ENCODE data around the gene C2CD3.
"Not testable (repeated sequence)": the region's sequence is repeated elsewhere in the genome, so short reads cannot be mapped to it uniquely, and the experiment has no call there.

Gene C2CD3

GRCh38 chr11:74123008-74123448 is 47.8 kb downstream of the C2CD3 start:
- Histone ChIP-seq H3K27me3 (ENCODE audit: control insufficient read depth, insufficient read depth, low read length, poor library complexity, severe bottlenecking) (no peaks in the 10 kb centered on the region), H3K27ac (ENCODE audit: insufficient read depth, low read depth, low read length, poor library complexity, severe bottlenecking) (no peak overlapping the region), H3K4me1 (ENCODE audit: control insufficient read depth, insufficient read depth, low read length) (no peaks in the 10 kb centered on the region), H3K9me3 (ENCODE audit: control insufficient read depth, low read length) (no peaks in the 10 kb centered on the region), H3K4me3 (ENCODE audit: insufficient read depth, low read depth, low read length) (no peak overlapping the region), H3K36me3 (ENCODE audit: control insufficient read depth, insufficient read depth, low read length) (no peaks in the 10 kb centered on the region)

GRCh38 chr11:74121804-74122203 is 49.0 kb downstream of the C2CD3 start:
- Histone ChIP-seq H3K4me1 (ENCODE audit: control insufficient read depth, insufficient read depth, low read length) (no peaks in the 10 kb centered on the region), H3K9me3 (ENCODE audit: control insufficient read depth, low read length) (no peaks in the 10 kb centered on the region), H3K27me3 (ENCODE audit: control insufficient read depth, insufficient read depth, low read length, poor library complexity, severe bottlenecking) (no peaks in the 10 kb centered on the region), H3K27ac (ENCODE audit: insufficient read depth, low read depth, low read length, poor library complexity, severe bottlenecking) (no peak overlapping the region), H3K36me3 (ENCODE audit: control insufficient read depth, insufficient read depth, low read length) (peaks cover 4% of the 10 kb centered on the region), H3K4me3 (ENCODE audit: insufficient read depth, low read depth, low read length) (no peak overlapping the region)
- WGBS, 2 experiments, result 93 to 94% methylated on average over 5 of the region's 5 CpGs

- WGBS, 2 experiments, result 91 to 98% methylated on average over 5 of the region's 5 CpGs
Observed at GRCh38 chr11:74120260-74121035, 50.4 kb downstream of the C2CD3 start.

GRCh38 chr11:74116719-74117118 is 54.1 kb downstream of the C2CD3 start:
- H3K36me3 ChIP-seq (ENCODE audit: control insufficient read depth, insufficient read depth, low read length), result peaks cover 27% of the 10 kb centered on the region
- H3K27me3 ChIP-seq (ENCODE audit: control insufficient read depth, insufficient read depth, low read length, poor library complexity, severe bottlenecking), result no peaks in the 10 kb centered on the region
- no peak overlapping the region for H3K27ac ChIP-seq (ENCODE audit: insufficient read depth, low read depth, low read length, poor library complexity, severe bottlenecking)
- H3K9me3 ChIP-seq (ENCODE audit: control insufficient read depth, low read length), result no peaks in the 10 kb centered on the region
- WGBS, 2 experiments, result 93 to 97% methylated on average over 3 to 5 of the region's 12 CpGs
- H3K4me3 ChIP-seq (ENCODE audit: insufficient read depth, low read depth, low read length), result no peak overlapping the region
- no peaks in the 10 kb centered on the region for H3K4me1 ChIP-seq (ENCODE audit: control insufficient read depth, insufficient read depth, low read length)

More at GRCh38 chr11:74120260-74121035, 50.4 kb downstream of the C2CD3 start:
- H3K9me3 ChIP-seq (ENCODE audit: control insufficient read depth, low read length); H3K27me3 ChIP-seq (ENCODE audit: control insufficient read depth, insufficient read depth, low read length, poor library complexity, severe bottlenecking); H3K27ac ChIP-seq (ENCODE audit: insufficient read depth, low read depth, low read length, poor library complexity, severe bottlenecking); H3K4me1 ChIP-seq (ENCODE audit: control insufficient read depth, insufficient read depth, low read length); H3K4me3 ChIP-seq (ENCODE audit: insufficient read depth, low read depth, low read length); H3K36me3 ChIP-seq (ENCODE audit: control insufficient read depth, insufficient read depth, low read length): not testable (repeated sequence)

- no peak overlapping the region for H3K27ac ChIP-seq (ENCODE audit: insufficient read depth, low read depth, low read length, poor library complexity, severe bottlenecking)
- no peak overlapping the region for H3K4me3 ChIP-seq (ENCODE audit: insufficient read depth, low read depth, low read length)
- H3K36me3 ChIP-seq (ENCODE audit: control insufficient read depth, insufficient read depth, low read length), result peaks cover 27% of the 10 kb centered on the region
- 90 to 95% methylated on average over 2 of the region's 2 CpGs for WGBS, 2 experiments
- no peaks in the 10 kb centered on the region for H3K4me1 ChIP-seq (ENCODE audit: control insufficient read depth, insufficient read depth, low read length)
- no peaks in the 10 kb centered on the region for H3K27me3 ChIP-seq (ENCODE audit: control insufficient read depth, insufficient read depth, low read length, poor library complexity, severe bottlenecking)
- no peaks in the 10 kb centered on the region for H3K9me3 ChIP-seq (ENCODE audit: control insufficient read depth, low read length)
Observed at GRCh38 chr11:74112877-74113276, 57.9 kb downstream of the C2CD3 start.

GRCh38 chr11:74106124-74106523 is 64.7 kb downstream of the C2CD3 start:
- Histone ChIP-seq H3K36me3 (ENCODE audit: control insufficient read depth, insufficient read depth, low read length) (peaks cover 27% of the 10 kb centered on the region), H3K27ac (ENCODE audit: insufficient read depth, low read depth, low read length, poor library complexity, severe bottlenecking) (no peak overlapping the region), H3K27me3 (ENCODE audit: control insufficient read depth, insufficient read depth, low read length, poor library complexity, severe bottlenecking) (no peaks in the 10 kb centered on the region), H3K4me1 (ENCODE audit: control insufficient read depth, insufficient read depth, low read length) (no peaks in the 10 kb centered on the region), H3K4me3 (ENCODE audit: insufficient read depth, low read depth, low read length) (no peak overlapping the region), H3K9me3 (ENCODE audit: control insufficient read depth, low read length) (no peaks in the 10 kb centered on the region)
- WGBS, 2 experiments, result 90 to 93% methylated on average over 1 of the region's 1 CpG

GRCh38 chr11:74102321-74102720 is 68.5 kb downstream of the C2CD3 start:
- Histone ChIP-seq H3K27ac (ENCODE audit: insufficient read depth, low read depth, low read length, poor library complexity, severe bottlenecking) (no peak overlapping the region), H3K36me3 (ENCODE audit: control insufficient read depth, insufficient read depth, low read length) (peaks cover 48% of the 10 kb centered on the region), H3K9me3 (ENCODE audit: control insufficient read depth, low read length) (no peaks in the 10 kb centered on the region), H3K27me3 (ENCODE audit: control insufficient read depth, insufficient read depth, low read length, poor library complexity, severe bottlenecking) (no peaks in the 10 kb centered on the region), H3K4me1 (ENCODE audit: control insufficient read depth, insufficient read depth, low read length) (no peaks in the 10 kb centered on the region), H3K4me3 (ENCODE audit: insufficient read depth, low read depth, low read length) (no peak overlapping the region)

GRCh38 chr11:74100735-74101134 is 70.1 kb downstream of the C2CD3 start:
- no peak overlapping the region for H3K4me3 ChIP-seq (ENCODE audit: insufficient read depth, low read depth, low read length)
- peaks cover 41% of the 10 kb centered on the region for H3K36me3 ChIP-seq (ENCODE audit: control insufficient read depth, insufficient read depth, low read length)
- H3K27ac ChIP-seq (ENCODE audit: insufficient read depth, low read depth, low read length, poor library complexity, severe bottlenecking), result no peak overlapping the region
- H3K27me3 ChIP-seq (ENCODE audit: control insufficient read depth, insufficient read depth, low read length, poor library complexity, severe bottlenecking), result no peaks in the 10 kb centered on the region
- no peaks in the 10 kb centered on the region for H3K9me3 ChIP-seq (ENCODE audit: control insufficient read depth, low read length)
- H3K4me1 ChIP-seq (ENCODE audit: control insufficient read depth, insufficient read depth, low read length), result no peaks in the 10 kb centered on the region
- 94 to 100% methylated on average over 1 of the region's 1 CpG for WGBS, 2 experiments

- Histone ChIP-seq H3K9me3 (ENCODE audit: control insufficient read depth, low read length) (no peaks in the 10 kb centered on the region), H3K4me1 (ENCODE audit: control insufficient read depth, insufficient read depth, low read length) (no peaks in the 10 kb centered on the region), H3K4me3 (ENCODE audit: insufficient read depth, low read depth, low read length) (no peak overlapping the region), H3K27me3 (ENCODE audit: control insufficient read depth, insufficient read depth, low read length, poor library complexity, severe bottlenecking) (no peaks in the 10 kb centered on the region), H3K36me3 (ENCODE audit: control insufficient read depth, insufficient read depth, low read length) (peaks cover 37% of the 10 kb centered on the region), H3K27ac (ENCODE audit: insufficient read depth, low read depth, low read length, poor library complexity, severe bottlenecking) (no peak overlapping the region)
- 93 to 100% methylated on average over 1 to 2 of the region's 2 CpGs for WGBS, 2 experiments
Observed at GRCh38 chr11:74100231-74100630, 70.6 kb downstream of the C2CD3 start.

- 94 to 100% methylated on average over 3 to 4 of the region's 4 CpGs for WGBS, 2 experiments
- no peak overlapping the region for H3K27ac ChIP-seq (ENCODE audit: insufficient read depth, low read depth, low read length, poor library complexity, severe bottlenecking)
- H3K4me1 ChIP-seq (ENCODE audit: control insufficient read depth, insufficient read depth, low read length), result no peaks in the 10 kb centered on the region
- peaks cover 43% of the 10 kb centered on the region for H3K36me3 ChIP-seq (ENCODE audit: control insufficient read depth, insufficient read depth, low read length)
- H3K4me3 ChIP-seq (ENCODE audit: insufficient read depth, low read depth, low read length), result no peak overlapping the region
- H3K9me3 ChIP-seq (ENCODE audit: control insufficient read depth, low read length), result no peaks in the 10 kb centered on the region
- no peaks in the 10 kb centered on the region for H3K27me3 ChIP-seq (ENCODE audit: control insufficient read depth, insufficient read depth, low read length, poor library complexity, severe bottlenecking)
Observed at GRCh38 chr11:74097686-74098237, 73.0 kb downstream of the C2CD3 start.

Measured in ectodermal cell (in vitro differentiated cells).